ENCODE measurements around the gene PROKR1. TPM values are rescaled to one million over a fixed set of nuclear protein-coding genes. Genes with fewer than 3 reads are reported as not detected.
"Not testable (repeated sequence)": the region's sequence is repeated elsewhere in the genome, so short reads cannot be mapped to it uniquely, and the experiment has no call there.

The PROKR1 gene
- total and polyA plus RNA-seq, 8 donors, result not detected

GRCh38 chr2:68673631-68674030 is 30.3 kb downstream of the PROKR1 start:
- intact Hi-C loops (cut with DNase I; ENCODE audit: low total_unique reads), result no loop called here
- no peak overlapping the region for H3K4me3 ChIP-seq
- WGBS, 5 donors, result 75 to 90% (median 81%) methylated on average over 3 of the region's 3 CpGs
- no peak overlapping the region for H3K27ac ChIP-seq
- H3K4me1 ChIP-seq, result no peaks in the 10 kb centered on the region
- no peaks in the 10 kb centered on the region for H3K36me3 ChIP-seq
- no peaks in the 10 kb centered on the region for H3K27me3 ChIP-seq
- no peak for DNase-seq
- peaks cover 0 to 32% (median 8%) of the 10 kb centered on the region in 4 donors for H3K9me3 ChIP-seq
- no peak for TF ChIP-seq EP300 (IDR thresholded peaks at IDR 0.05)
- TF ChIP-seq POLR2A (IDR thresholded peaks at IDR 0.05), result no peak
- no peak for TF ChIP-seq CTCF (IDR thresholded peaks at IDR 0.05)
- TF ChIP-seq POLR2AphosphoS5 (IDR thresholded peaks at IDR 0.05), result no peak

GRCh38 chr2:68675470-68675869 is 32.1 kb downstream of the PROKR1 start:
- Histone ChIP-seq H3K27ac (no peak overlapping the region), H3K9me3 (peaks cover 0 to 32% (median 8%) of the 10 kb centered on the region in 4 donors), H3K4me3 (no peak overlapping the region), H3K27me3 (no peaks in the 10 kb centered on the region), H3K4me1 (no peaks in the 10 kb centered on the region), H3K36me3 (no peaks in the 10 kb centered on the region)
- DNase-seq, result no peak
- no peak for TF ChIP-seq CTCF (IDR thresholded peaks at IDR 0.05)
- TF ChIP-seq EP300 (IDR thresholded peaks at IDR 0.05), result no peak
- no peak for TF ChIP-seq POLR2AphosphoS5 (IDR thresholded peaks at IDR 0.05)
- no peak for TF ChIP-seq POLR2A (IDR thresholded peaks at IDR 0.05)
- intact Hi-C loops (cut with DNase I; ENCODE audit: low total_unique reads), result no loop called here

GRCh38 chr2:68677837-68678236 is 34.5 kb downstream of the PROKR1 start:
- 80 to 100% (median 89%) methylated on average over 1 to 3 of the region's 3 CpGs for WGBS, 5 donors
- intact Hi-C loops (cut with DNase I; ENCODE audit: low total_unique reads); H3K36me3 ChIP-seq; H3K4me3 ChIP-seq; DNase-seq; H3K27ac ChIP-seq; H3K27me3 ChIP-seq; H3K4me1 ChIP-seq: not testable (repeated sequence)
- peaks cover 0 to 32% (median 8%) of the 10 kb centered on the region in 4 donors for H3K9me3 ChIP-seq

GRCh38 chr2:68679166-68679916 is 36.0 kb downstream of the PROKR1 start:
- peak; percentile 58 to 62 for DNase-seq
- H3K36me3 ChIP-seq; H3K27me3 ChIP-seq; intact Hi-C loops (cut with DNase I; ENCODE audit: low total_unique reads); H3K4me1 ChIP-seq: not testable (repeated sequence)
- Histone ChIP-seq H3K4me3 (peak overlapping the region; percentile 25 to 41 (median 32)), H3K9me3 (peaks cover 0 to 21% (median 8%) of the 10 kb centered on the region in 4 donors), H3K27ac (peak overlapping the region in 2 of 5 donors; percentile 46 to 52)
- 19 to 41% (median 27%) methylated on average over 16 to 25 of the region's 25 CpGs for WGBS, 5 donors

- H3K27me3 ChIP-seq; DNase-seq; intact Hi-C loops (cut with DNase I; ENCODE audit: low total_unique reads); H3K36me3 ChIP-seq; H3K4me1 ChIP-seq: not testable (repeated sequence)
- peak overlapping the region; percentile 25 to 41 (median 32) for H3K4me3 ChIP-seq
- WGBS, 5 donors, result 59 to 81% (median 71%) methylated on average over 5 to 8 of the region's 9 CpGs
- H3K9me3 ChIP-seq, result peaks cover 0 to 16% (median 7%) of the 10 kb centered on the region in 4 donors
- H3K27ac ChIP-seq, result peak overlapping the region in 1 of 5 donors; percentile 46
These were observed 36.5 kb downstream of the PROKR1 start for GRCh38 chr2:68679917-68680267.

GRCh38 chr2:68684197-68684596 is 40.8 kb downstream of the PROKR1 start:
- Histone ChIP-seq H3K27ac (no peak overlapping the region), H3K4me1 (no peaks in the 10 kb centered on the region), H3K27me3 (no peaks in the 10 kb centered on the region), H3K36me3 (no peaks in the 10 kb centered on the region), H3K4me3 (no peak overlapping the region), H3K9me3 (no peaks in the 10 kb centered on the region)
- TF ChIP-seq EP300 (IDR thresholded peaks at IDR 0.05) (no peak), POLR2A (IDR thresholded peaks at IDR 0.05) (no peak), CTCF (IDR thresholded peaks at IDR 0.05) (no peak), POLR2AphosphoS5 (IDR thresholded peaks at IDR 0.05) (no peak)
- intact Hi-C loops (cut with DNase I; ENCODE audit: low total_unique reads), result no loop called here
- no peak for DNase-seq
- 47 to 79% (median 50%) methylated on average over 2 of the region's 2 CpGs for WGBS, 5 donors

Measured in stomach (tissue), 9 donors.